Bone marrow (tissue), 2 donors: Measurements from ENCODE around the gene NFU1.
"Not testable (repeated sequence)": the region's sequence is repeated elsewhere in the genome, so short reads cannot be mapped to it uniquely, and the experiment has no call there.

Experiments
- DNase-seq, 2 donors: peaks; one replicate each; lab custom pipeline; 2025; lab: John Stamatoyannopoulos, UW

Gene NFU1

GRCh38 chr2:69387770-69388481 is 49.3 kb downstream of the NFU1 start:
- DNase-seq, result no peak

GRCh38 chr2:69386789-69387734 is 50.2 kb downstream of the NFU1 start, which contains the start of gene GFPT1:
Gene GFPT1 (minus strand): TSS chr2:69387227. CDS start chr2:69387071, 156 bp downstream.
- peak; percentile 66 to 78 for DNase-seq

- no peak for DNase-seq
These were observed 50.9 kb downstream of the NFU1 start for GRCh38 chr2:69386360-69386759.

- DNase-seq, result no peak
These were observed 51.6 kb downstream of the NFU1 start for GRCh38 chr2:69385443-69386151.

GRCh38 chr2:69384618-69385081 is 52.6 kb downstream of the NFU1 start:
- DNase-seq, result no peak

- no peak for DNase-seq
These were observed 53.9 kb downstream of the NFU1 start for GRCh38 chr2:69383176-69383812.

- DNase-seq, result no peak
These were observed 54.7 kb downstream of the NFU1 start for GRCh38 chr2:69382547-69382946.

GRCh38 chr2:69381337-69381737 is 55.9 kb downstream of the NFU1 start:
- peak in 1 of 2 donors; percentile 71 for DNase-seq

GRCh38 chr2:69380072-69380917 is 56.9 kb downstream of the NFU1 start:
- no peak for DNase-seq

- no peak for DNase-seq
These were observed 60.8 kb downstream of the NFU1 start for GRCh38 chr2:69376403-69376802.

GRCh38 chr2:69375494-69376353 is 61.5 kb downstream of the NFU1 start:
- peak in 1 of 2 donors; percentile 18 for DNase-seq

GRCh38 chr2:69372767-69373166 is 64.5 kb downstream of the NFU1 start:
- DNase-seq, result no peak

GRCh38 chr2:69369802-69370201 is 67.4 kb downstream of the NFU1 start:
- no peak for DNase-seq

- DNase-seq, result no peak
These were observed 68.6 kb downstream of the NFU1 start for GRCh38 chr2:69368588-69368987.

GRCh38 chr2:69359371-69359770 is 77.9 kb downstream of the NFU1 start:
- no peak for DNase-seq

GRCh38 chr2:69358914-69359313 is 78.3 kb downstream of the NFU1 start:
- no peak for DNase-seq

- DNase-seq, result no peak
These were observed 80.8 kb downstream of the NFU1 start for GRCh38 chr2:69356471-69356870.

GRCh38 chr2:69354976-69355375 is 82.3 kb downstream of the NFU1 start:
- not testable (repeated sequence) for DNase-seq

GRCh38 chr2:69353360-69353759 is 83.9 kb downstream of the NFU1 start:
- DNase-seq, result no peak

GRCh38 chr2:69348781-69349180 is 88.5 kb downstream of the NFU1 start:
- DNase-seq, result no peak
